Activated CD8-positive, alpha-beta memory T cell treated with anti-CD3 and anti-CD28 coated beads, Interleukin-2, amount 50 U/mL, for 24 hours (primary cell): ENCODE results near the gene TBCD.

Experiments
- DNase-seq: peaks from one replicate; pipeline ENCODE4 v3.0.0-alpha.2; 2020; ENCODE audit errors: extremely low read depth

Gene TBCD

DNA sequence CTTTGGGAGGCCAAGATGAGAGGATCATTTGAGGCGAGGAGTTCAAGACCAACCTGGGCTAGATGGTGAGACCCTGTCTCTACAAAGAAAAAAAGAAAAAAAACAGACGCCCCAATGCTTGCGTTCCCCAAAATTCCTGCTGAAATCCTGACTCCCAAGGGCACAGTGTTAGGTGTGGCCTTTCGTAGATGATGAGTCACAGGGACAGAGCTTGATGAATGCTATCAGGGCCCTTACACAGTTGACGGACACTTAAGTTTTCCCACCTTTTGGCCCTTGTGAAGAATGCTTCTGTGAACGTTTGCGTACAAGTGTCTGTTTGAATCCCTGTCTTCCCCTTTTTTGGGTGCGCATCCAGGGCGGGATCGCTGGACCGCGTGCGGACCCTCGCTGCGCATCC lies 104.5 kb downstream of the TBCD start:
- DNase-seq = no peak

DNA sequence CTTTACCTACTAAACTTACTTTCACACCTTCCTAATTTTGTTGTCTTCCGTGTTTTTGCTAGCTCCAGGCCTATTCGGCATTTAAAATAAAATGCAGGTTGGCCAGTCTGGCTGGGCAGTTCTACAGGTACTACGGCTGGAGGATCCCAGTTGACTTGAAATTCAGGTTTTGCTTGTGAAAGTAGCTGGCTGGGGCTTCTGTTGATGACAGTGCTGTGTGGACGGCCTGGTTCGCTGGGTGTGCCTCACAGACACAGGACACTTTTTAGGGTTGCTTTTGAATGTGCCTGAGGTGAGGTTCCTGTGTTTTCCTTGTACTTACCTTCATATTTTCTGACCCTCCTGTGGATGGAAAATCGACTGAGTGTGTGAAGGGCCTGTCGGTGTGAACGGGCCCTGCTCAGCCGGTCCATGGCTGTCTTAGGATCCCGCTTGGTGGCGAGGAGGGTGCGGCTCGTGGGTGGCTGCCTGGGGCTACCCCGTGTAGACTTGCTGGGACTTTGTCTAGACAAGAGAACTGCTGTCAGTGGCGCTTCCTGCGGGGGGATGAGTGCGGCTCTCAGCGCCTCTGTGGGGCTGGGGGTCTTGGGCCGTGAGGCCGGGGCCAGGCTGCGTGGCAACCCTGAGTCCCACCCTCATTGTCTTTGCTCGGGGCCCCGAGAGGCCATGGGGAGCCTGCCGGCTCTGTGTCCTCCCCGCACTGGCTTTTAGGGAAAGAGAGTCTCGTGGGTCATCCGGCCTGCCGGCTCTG lies 106.7 kb downstream of the TBCD start:
- DNase-seq = no peak

DNA sequence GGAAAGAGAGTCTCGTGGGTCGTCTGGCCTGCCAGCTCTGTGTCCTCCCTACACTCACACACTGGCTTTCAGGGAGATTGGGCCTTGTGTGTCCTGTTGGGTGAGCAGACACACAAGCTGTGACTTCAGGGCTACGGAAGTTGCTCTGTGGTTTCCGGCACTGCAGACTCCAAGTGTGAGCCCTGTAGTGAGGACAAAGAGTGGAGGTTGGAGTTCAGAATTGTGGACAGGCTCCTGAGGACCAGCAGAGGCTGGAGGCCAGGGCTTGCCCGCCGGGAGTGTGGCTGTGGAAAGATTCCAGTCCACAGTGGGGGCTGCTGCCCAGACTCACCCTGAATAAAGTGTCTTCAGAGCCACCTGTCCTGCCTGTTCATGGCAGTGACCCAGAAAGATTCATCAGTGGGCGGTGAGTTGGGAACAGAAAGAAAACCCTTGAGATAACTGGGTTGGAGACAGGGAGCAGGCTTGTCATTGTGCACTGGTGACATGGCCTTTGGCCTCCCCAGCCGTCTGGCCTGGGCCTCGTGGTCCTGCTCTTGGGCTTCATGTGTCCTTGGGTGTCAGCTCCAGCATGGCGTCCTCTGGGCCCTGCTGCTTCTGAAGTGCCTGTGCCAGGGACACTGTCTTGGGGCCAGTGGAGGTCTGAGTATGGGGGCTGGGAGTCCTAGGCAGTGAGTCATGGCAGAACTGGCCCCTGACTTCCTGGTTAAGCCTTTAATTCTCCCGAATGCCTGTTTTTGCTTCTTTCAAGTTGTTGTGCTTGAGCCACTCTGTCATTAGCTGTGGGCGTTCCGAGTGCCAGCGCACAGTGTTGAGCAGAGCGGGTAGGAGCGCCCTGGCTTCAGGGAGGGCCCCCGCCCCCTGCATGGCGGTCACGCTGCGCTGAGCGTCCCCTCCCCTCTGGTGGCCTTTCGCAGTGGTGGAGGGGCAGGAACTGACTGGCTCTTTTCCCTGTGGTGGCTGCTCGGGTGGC lies 107.9 kb downstream of the TBCD start:
- no peak for DNase-seq

DNA sequence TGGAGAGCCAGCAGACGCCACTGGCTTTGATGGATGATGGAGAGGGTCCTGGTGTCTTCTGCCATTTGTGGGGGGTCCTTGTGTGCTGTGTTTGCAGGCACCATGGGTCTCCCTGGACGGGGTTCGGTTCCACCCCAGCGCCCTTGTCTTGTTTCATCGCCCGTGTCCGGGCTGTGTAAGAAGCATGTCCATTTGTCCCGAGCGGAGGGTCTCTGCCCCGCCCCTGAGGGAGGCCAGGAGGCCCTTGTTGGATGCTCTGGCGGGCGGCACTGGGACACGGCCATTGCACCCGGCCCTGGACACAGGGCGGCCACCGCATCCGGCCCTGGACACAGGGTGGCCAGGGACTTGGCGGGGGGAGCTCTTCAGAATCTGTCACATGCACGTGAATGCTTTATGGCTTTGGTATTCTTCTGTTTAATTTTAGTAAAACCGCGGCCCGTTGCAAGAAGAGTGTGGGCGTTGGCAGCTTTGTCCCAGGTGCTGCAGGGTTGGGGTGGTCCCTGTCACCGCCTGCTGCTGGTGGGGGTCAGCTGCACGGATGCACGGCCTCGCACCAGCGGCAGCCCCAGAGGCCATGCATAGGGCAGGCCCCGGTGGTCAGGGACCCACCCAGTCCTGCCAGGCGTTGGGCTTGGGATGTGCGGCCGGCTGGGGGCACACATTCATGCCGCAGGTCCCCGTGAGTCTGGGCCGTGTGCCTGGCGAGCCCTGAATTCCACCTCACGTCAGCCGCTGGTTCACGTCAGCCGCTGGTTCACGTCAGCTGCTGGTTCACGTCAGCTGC lies 108.9 kb downstream of the TBCD start:
- no peak for DNase-seq

DNA sequence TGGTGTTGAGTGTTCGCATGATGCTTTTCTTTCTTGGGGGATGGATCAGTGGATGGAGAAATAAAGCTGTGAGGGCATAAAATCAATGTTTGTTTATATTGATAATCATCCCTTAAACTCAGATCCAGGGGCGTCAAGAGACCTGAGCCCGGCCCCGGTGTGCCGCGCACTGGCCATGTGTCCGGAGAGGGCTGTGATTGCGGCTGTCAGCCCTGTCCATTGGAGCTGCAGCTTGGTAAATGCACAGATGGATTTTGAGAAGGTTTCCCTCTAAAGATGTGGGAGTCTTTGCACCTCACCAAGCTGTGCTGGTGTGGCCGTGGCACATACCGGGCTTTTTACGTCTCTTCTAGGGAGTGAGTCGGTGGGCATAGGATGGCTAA lies 109.5 kb downstream of the TBCD start:
- no peak for DNase-seq

DNA sequence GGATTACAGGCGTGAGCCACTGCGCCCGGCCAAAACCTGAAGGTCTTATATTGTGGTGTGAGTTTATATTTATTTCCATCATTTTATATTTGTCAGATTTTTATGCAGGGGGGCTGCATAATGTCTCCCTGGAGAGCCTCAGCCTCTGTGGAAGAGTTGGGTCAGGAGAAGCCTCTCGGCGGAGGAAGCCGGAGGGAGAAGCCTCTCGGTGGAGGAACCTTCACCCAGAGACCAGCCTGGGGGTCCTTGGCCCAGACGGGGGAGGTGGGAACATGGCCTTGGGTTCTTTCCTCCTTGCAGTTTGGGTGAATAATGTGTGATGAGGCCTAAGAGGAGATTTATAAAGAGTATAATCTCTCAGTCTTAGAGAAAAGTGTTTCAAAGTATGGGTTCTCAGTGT lies 110.3 kb downstream of the TBCD start:
- no peak for DNase-seq

DNA sequence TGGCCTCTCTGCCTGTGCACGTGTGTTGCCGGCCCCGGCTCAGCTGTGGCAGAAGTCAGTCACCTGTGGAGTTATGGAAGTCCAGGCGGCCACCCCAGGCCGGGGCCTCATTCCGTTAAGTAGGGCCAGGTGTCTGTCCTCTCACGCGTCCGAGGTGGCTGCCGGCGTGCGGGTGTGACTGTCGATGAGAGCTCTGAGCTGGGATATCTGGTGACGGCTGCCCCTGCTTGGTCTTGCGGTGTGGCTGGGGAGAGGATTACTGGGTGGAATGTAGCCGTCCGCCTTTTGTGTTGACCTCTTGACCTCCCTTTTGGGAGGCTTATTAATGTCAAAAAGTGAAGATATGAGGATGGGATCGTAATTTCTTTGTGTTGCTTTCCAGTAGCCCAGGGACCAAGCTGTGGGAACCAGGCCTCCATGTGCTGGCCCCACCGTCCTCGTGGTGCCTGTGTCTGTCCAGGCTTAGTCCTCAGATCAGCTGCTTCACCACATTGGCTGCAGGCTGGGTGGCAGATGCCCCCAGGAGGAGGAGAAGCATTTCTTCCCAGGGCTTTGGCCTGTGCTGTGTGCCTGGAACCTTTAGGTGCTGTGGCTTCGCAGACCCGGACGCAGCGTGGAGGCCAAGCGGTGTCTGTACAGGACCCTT lies 111.0 kb downstream of the TBCD start:
- DNase-seq = no peak

DNA sequence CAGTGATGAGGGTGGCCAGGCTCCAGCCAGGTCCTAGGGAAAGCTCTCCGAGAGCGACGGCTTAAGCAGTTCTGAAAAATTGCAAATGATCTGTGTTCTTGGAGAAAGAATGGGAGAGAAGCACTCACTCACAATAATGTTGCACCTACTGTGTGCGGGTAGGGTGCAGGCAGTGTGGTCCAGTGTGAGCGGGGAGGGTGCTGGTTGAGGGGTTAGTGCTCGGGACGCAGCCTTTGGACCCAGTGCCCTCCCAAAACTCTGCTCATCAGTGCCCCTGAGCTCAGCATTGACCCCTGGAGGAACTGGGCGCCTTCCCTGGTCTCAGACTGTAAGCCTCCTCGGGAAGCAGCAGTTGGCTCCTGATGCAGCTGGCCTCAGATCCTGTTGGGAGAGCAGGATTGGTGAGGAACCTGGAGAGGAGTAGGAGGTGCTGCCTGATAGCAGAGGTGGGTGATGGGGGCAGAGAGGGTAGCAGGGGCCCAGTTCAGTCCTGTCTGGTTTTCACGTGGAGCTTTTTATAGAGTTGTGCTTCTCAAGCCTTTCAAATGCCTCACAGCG lies 111.6 kb downstream of the TBCD start:
- no peak for DNase-seq

DNA sequence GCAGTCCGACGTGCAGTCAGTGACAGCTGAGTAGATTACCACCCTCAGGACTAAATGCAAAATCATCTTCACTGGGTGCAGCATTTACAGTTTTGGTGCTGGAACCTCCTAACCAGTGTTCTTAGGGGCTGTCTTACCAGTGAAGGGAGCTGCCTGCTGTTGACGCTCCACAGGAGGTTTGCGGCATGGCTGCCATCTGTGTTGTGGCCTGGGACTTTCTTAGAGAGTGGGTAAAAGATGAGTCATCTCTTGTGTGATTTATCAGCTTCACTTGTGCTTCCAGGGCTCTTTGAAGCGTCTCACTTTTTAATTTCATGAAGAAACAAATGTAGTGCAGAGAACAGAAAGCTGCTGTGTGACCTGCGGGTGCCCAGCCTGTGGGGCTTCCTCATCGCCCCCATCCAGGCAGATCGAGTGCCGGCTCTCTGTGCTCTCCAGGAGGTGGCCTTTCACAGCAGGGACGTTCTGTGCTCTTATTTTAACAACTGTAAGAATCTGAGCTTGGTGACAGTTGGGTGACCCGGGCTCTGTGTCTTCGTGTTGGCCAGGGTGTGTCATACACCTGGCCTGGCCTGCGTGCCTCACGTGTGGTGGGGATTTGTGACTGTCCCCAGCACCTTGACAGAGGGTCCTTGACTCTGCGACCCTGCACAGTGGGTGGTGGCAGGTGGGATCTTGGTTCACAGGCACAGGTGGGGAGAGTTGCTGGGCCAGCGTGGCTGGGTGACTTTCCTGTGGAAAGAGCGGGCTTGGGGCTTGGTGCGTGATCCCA lies 112.3 kb downstream of the TBCD start:
- DNase-seq = peak; percentile 73

DNA sequence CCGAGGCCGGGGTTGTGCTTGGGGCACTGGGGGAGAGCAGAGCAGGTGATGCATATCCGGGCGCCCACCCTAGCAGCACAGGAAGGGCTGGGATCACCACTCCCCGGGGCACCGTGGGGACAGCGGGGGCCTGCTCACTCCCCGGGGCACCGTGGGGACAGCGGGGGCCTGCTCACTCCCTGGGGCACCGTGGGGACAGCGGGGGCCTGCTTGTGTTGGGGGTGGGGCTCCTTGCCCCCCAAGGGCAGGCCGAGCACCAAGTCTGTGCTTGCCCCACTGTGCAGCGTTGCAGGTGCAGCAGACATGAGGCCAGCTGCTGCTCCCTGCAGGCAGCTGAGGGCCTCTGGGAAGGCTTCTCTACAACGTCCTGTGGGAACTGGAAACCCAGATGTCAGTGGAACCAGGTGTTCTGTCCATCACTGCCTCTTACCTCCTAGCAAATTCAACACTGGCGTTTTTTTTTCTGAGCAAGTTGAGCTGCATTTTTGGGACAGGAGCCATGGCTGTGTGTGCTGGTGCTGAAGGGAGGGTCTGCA lies 112.9 kb downstream of the TBCD start:
- no peak for DNase-seq

DNA sequence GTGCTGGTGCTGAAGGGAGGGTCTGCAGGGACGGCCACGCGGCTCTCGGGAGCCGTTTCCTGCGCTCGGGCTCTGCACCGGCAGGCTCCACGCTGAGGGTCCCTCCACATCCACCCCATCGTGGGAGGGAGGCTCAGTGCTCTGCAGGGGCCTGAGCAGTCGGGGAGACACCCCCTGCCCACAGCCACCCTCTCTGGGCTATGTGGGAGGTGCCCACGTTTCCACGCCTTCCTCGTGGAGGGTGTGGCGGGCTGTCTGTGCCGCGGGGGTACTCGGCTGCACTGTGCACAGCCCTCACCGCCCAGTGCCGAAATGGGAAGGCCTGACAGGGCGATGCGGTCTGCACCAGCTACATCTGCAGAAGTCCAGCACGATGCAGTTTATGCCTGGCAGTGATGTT lies 113.4 kb downstream of the TBCD start:
- DNase-seq = no peak

DNA sequence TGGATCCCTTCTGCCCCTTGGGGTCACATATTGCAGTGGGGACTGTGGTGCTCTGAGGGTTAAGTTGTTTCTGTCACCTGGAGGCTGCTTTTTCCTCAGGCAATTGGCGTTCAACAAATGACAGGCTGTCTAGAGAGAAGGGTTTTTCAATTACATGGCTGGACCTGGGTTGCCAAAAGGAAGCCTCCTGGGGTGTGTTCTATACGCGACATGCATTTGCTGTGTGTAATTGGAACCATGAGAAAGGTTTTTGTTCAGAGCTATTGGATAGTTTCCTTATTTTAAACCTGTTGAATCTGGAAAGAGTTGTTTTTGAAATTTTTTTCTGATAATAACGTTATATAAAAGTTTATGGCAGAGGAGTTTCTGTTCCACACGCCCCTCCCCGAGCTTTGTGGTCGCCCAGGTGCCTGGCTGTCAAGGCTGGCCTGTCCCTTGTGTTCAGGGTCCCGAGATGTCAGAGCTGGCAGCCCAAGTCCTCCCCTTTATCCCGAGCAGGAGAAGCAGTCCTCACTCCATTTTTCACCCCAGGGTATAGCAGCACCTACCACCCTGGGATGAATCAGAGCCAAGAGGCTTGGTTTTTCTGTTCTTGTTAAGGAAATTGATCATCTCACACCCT lies 114.0 kb downstream of the TBCD start:
- DNase-seq = no peak

DNA sequence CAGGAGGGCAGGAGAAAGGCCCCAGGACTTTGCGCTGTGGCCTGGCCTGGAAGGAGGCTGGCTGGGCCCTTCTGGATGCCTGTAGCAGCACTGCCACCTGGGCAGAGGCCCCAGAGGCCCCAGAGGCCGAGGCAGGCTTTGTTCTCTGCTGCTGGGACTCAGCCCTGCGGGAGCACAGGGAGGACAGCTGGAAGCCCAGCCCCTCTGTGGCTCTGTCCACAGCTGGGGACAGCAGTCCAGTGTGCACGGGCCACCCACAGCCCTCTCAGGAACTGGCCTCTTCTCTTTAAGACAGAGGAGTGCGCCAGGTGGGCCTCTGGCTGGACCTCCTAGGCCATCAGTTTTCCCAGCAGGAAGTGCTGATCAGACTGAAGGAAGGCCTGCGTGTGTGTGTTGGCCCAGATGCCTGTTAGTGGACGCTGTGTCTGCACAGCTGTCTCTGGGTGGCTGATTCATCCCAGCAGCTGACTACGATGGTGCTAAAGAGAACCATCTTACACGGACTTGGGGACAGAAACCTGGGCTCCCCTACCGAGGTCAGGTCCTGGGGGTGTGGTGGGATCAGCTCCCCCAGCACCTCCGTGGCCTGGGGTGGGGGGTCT lies 114.8 kb downstream of the TBCD start:
- DNase-seq = no peak

DNA sequence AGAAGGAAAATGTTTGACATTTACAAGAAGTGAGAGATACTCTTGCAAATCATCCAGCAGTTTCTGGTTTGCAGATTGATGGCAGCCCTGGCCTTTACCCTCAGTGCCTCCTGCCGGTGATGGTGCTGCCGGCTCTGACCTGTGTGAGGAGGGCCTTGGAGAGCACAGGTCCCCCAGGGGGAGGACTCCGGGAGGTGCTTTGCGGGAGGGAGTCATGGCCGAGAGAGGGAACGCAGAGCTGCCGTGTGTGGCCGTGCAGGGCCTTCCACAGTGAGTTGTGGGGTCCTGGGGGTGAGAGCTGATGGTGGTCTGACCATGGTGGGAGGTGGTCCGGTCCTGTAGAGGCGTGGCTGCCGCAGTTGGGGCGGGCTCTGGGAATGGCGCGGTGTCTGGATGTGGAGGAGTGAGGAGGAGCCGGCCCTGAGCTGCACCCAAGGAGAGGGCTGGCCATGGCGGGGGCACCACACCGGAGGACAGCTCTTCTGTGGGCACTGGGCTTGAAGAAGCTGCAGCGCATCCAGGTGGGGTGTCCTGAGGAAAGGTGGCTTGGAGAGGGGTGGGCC lies 116.0 kb downstream of the TBCD start:
- DNase-seq = no peak

DNA sequence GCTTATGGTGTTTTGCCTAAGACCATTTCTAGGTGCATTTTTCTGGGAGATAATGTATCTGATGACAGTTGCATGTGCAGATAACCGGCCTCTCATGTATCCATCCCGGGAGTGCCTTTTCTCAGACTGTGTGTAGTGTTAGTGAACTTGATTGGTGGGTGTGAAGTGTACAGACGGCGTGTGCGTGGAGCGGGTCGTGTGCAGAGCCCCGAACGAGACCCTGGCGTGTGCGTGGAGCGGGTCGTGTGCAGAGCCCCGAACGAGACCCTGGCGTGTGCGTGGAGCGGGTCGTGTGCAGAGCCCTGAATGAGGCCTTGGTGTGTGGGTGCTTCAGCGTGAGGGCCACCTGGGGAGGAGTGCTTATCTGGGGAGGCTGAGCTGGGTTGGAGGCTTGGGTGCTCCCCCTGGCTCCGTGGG lies 116.9 kb downstream of the TBCD start:
- no peak for DNase-seq

DNA sequence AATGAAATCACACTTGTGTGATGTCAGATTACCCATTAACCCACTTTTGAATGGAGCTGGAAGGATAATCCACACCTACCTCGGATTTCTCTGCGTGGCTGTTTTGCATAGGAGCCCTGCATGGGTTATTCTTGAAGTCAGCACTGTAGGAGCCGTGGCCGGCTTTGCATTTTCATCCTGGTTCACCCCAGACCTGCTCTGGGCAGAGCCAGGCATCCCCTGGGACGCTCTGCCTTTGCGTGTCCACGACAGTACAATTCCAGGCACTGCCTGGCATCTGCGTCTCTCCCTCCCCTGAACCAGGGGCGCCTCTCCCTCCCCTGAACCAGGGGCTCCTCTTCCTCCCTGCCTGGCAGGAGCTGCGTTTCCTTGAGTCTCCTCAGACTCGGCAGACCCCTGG lies 117.7 kb downstream of the TBCD start:
- DNase-seq = no peak

DNA sequence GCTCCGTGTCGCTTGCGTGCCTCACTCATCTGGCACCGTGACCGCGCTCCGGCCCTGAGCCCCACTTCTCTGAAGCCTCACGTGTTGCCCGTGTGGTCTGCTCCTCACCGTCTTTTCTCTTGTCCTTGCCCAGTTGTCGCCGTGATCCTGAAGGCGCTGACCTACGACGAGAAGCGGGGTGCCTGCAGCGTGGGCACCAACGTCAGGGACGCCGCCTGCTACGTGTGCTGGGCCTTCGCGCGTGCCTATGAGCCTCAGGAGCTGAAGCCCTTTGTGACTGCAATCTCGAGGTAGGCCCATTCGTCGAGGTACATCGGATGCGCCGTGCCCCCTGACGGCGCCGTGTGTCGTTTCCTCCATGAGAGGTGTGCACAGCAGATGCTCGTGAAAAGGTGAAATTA lies 118.2 kb downstream of the TBCD start:
- no peak for DNase-seq

DNA sequence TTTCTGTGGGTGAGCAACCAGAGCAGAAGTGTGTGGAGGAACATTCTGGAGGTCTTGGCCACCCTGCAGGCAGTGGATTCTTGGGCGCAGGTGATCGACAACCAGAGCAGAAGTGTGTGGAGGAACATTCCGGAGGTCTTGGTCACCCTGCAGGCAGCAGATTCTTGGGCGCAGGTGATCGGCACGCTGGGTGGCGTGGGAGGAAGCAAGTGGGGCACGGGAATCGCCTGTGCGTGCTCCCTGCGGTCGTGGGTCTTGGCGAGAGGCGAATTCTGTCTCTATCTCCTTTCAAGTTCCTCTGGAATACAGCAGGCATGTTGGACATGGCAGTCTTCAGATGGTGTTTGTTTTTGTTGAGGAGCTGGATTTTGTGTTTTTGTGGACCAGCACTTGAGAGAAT lies 118.7 kb downstream of the TBCD start:
- no peak for DNase-seq
